ENCODE data around the gene DNAJB5. TPM values are rescaled to one million over a fixed set of nuclear protein-coding genes. Genes with fewer than 3 reads are reported as not detected.

Gene DNAJB5
- total RNA-seq, 1 donor from 2014 or later = 27.3 TPM

GRCh38 chr9:34957492-34958410, 31.8 kb upstream of the DNAJB5 start, which contains the start of gene PHF24:
Gene PHF24 (plus strand): TSS chr9:34958285. CDS start chr9:34971299, 13,014 bp downstream.
- no peak within 1 kb of the TSS for H3K27ac ChIP-seq (ENCODE audit: low read depth, low read length)
- H3K4me1 Mint-ChIP-seq (ENCODE audit: low read depth, unreplicated experiment) = peaks cover 15% of the 10 kb centered on the region
- TF ChIP-seq, protein P1, sequence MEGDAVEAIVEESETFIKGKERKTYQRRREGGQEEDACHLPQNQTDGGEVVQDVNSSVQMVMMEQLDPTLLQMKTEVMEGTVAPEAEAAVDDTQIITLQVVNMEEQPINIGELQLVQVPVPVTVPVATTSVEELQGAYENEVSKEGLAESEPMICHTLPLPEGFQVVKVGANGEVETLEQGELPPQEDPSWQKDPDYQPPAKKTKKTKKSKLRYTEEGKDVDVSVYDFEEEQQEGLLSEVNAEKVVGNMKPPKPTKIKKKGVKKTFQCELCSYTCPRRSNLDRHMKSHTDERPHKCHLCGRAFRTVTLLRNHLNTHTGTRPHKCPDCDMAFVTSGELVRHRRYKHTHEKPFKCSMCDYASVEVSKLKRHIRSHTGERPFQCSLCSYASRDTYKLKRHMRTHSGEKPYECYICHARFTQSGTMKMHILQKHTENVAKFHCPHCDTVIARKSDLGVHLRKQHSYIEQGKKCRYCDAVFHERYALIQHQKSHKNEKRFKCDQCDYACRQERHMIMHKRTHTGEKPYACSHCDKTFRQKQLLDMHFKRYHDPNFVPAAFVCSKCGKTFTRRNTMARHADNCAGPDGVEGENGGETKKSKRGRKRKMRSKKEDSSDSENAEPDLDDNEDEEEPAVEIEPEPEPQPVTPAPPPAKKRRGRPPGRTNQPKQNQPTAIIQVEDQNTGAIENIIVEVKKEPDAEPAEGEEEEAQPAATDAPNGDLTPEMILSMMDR (IDR thresholded peaks at IDR 0.05; ENCODE audit: insufficient read depth, low read depth, low read length) = no peak
- peak; percentile 74 for TF ChIP-seq EZH2 (IDR thresholded peaks at IDR 0.05; ENCODE audit: insufficient read depth, low read length)
- H3K9me3 ChIP-seq (ENCODE audit: insufficient read depth, low read depth, low read length) = no peaks in the 10 kb centered on the region
- H3K36me3 ChIP-seq (ENCODE audit: insufficient read depth, low read length) = no peaks in the 10 kb centered on the region
- peaks cover 3% of the 10 kb centered on the region for H3K9me3 Mint-ChIP-seq (ENCODE audit: unreplicated experiment)
- peak within 1 kb of the TSS; percentile 48 for H3K4me3 ChIP-seq (ENCODE audit: insufficient read depth, low read depth, low read length)
- H3K4me3 Mint-ChIP-seq (ENCODE audit: unreplicated experiment) = peak within 1 kb of the TSS; percentile 81
- no peak for FAIRE-seq
- no peak within 1 kb of the TSS for H3K27ac Mint-ChIP-seq (ENCODE audit: unreplicated experiment)
- H2AFZ ChIP-seq (ENCODE audit: low read depth, low read length) = no peak within 1 kb of the TSS
- no peak within 1 kb of the TSS for H3K9ac ChIP-seq (ENCODE audit: low read length)
- no peaks in the 10 kb centered on the region for H3K79me2 ChIP-seq (ENCODE audit: insufficient read depth, low read length)
- no peaks in the 10 kb centered on the region for H4K20me1 ChIP-seq (ENCODE audit: insufficient read depth, low read length)
- no peak for DNase-seq (ENCODE audit: low read depth)
- H3K4me1 ChIP-seq (ENCODE audit: insufficient read depth, low read length) = peaks cover 6% of the 10 kb centered on the region
- H3K27me3 ChIP-seq (ENCODE audit: insufficient read depth, low read length) = peaks cover 70% of the 10 kb centered on the region
- peaks cover 37% of the 10 kb centered on the region for H3K27me3 Mint-ChIP-seq (ENCODE audit: low read depth, unreplicated experiment)
- no peaks in the 10 kb centered on the region for H3K36me3 Mint-ChIP-seq (ENCODE audit: low read depth, unreplicated experiment)
- H3K4me2 ChIP-seq (ENCODE audit: low read length) = peak within 1 kb of the TSS; percentile 71

DNA sequence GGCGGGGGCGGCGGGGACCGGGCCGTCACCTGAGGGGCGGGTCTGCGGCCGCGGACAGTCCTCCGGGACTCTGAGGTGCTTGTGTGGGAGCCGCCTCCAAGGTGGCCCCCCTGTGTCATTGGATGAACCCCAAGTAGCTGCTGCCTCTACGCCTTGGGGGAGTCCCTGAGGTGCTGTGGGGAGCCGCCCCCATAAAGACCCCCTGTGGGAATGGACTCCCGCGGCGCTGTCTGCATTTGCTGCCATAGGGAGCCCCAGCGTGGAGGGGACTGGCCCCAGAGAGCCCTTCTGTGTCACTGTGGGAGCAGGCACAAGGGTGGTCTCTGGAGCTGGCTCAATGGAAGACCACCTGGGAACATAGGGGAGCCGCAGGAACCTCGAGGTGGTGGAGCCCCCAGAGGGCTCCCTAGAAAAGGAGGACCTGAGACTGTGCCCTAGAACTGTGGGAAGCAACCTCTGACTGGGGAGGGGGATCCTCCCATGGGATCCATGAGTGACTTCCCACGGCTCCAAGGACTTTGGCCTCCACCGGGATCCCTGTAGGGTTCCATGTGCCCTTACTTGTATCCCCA, 31.0 kb upstream of the DNAJB5 start:
- Mint-ChIP-seq H3K27ac (ENCODE audit: unreplicated experiment) (no peak overlapping the region), H3K9me3 (ENCODE audit: unreplicated experiment) (peaks cover 3% of the 10 kb centered on the region), H3K4me1 (ENCODE audit: low read depth, unreplicated experiment) (peaks cover 15% of the 10 kb centered on the region), H3K27me3 (ENCODE audit: low read depth, unreplicated experiment) (peaks cover 40% of the 10 kb centered on the region), H3K36me3 (ENCODE audit: low read depth, unreplicated experiment) (no peaks in the 10 kb centered on the region), H3K4me3 (ENCODE audit: unreplicated experiment) (peak overlapping the region; percentile 72)
- H3K9me3 ChIP-seq (ENCODE audit: insufficient read depth, low read depth, low read length) = no peaks in the 10 kb centered on the region
- H3K36me3 ChIP-seq (ENCODE audit: insufficient read depth, low read length) = no peaks in the 10 kb centered on the region
- FAIRE-seq (no peak), DNase-seq (ENCODE audit: low read depth) (no peak)
- H3K27ac ChIP-seq (ENCODE audit: low read depth, low read length) = no peak overlapping the region
- no peaks in the 10 kb centered on the region for H4K20me1 ChIP-seq (ENCODE audit: insufficient read depth, low read length)
- H3K9ac ChIP-seq (ENCODE audit: low read length) = no peak overlapping the region
- H3K4me1 ChIP-seq (ENCODE audit: insufficient read depth, low read length) = peaks cover 6% of the 10 kb centered on the region
- peaks cover 69% of the 10 kb centered on the region for H3K27me3 ChIP-seq (ENCODE audit: insufficient read depth, low read length)
- no peak overlapping the region for H3K4me3 ChIP-seq (ENCODE audit: insufficient read depth, low read depth, low read length)
- TF ChIP-seq, protein P1 (IDR thresholded peaks at IDR 0.05; ENCODE audit: insufficient read depth, low read depth, low read length) = no peak
- TF ChIP-seq EZH2 (IDR thresholded peaks at IDR 0.05; ENCODE audit: insufficient read depth, low read length) = no peak
- no peak overlapping the region for H2AFZ ChIP-seq (ENCODE audit: low read depth, low read length)
- no peaks in the 10 kb centered on the region for H3K79me2 ChIP-seq (ENCODE audit: insufficient read depth, low read length)
- peak overlapping the region; percentile 59 for H3K4me2 ChIP-seq (ENCODE audit: low read length)
